Central memory CD4-positive, alpha-beta T cell (primary cell): ENCODE data around the gene UTP11.

Experiments
- DNase-seq: peaks from one replicate; pipeline ENCODE4 v3.0.0; 2022

Gene UTP11

DNA sequence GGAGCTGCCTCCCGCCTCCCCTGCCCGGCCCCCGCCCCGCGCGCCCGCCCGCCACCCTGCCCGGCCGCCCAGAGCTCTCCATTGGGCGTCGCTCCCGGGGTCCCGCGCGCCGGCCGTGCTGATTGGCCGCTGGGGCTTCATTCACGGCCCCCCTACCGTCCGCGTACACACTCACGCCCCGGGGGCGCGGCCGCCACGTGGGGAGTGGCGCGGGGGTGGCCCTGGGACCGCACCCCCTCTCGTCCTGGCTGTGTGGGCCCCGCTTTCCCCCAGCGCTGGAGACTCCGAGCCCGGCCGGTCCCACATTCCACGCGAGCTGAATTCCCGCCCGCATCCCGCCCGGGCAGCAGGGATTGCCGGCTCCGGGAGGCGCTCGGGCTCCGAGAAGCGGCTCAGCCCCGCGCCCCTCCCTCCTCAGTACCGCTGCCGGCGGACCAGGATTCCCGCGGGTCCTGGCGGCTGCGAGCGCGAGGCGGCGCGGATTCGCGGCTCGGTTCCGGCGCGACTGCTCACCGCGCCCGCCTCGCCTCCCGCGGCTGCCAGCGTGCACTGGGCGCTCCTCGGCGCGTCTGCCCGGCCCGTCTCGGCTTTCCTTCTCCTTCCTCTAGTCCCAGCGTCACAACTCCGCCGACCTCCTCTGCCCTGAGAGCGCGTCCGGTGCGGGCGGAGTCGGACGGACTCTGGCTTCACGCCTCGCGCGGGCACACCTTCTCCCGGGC lies 34.5 kb downstream of the UTP11 start:
- peak; percentile 55 for DNase-seq

DNA sequence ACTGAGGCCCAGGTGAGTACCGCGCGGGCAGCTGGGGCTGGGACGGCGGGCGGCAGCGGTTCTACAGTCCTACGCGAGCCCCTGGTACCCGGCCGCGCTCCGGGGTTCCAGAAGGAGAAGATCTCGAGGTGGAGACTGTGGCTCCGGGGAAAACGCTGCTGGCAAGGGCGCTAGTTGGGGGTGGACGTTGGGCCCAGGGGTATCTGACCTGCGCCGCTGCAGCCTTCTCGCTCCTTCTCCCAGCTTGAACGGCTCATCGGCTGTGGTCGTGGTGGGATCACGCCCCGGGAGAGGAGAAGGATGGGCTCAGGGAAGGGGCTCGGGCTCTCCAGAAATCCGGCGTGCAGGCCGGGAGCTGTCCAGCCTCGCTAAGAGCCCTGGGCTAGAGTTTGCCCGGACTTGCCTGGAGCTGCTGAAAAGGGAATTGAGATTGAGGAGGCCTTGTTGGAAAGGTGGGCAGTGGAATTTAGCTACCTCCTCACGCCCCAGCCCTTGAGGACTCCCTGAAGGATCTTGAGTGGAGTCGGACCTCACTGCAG lies 35.1 kb downstream of the UTP11 start:
- DNase-seq = no peak

DNA sequence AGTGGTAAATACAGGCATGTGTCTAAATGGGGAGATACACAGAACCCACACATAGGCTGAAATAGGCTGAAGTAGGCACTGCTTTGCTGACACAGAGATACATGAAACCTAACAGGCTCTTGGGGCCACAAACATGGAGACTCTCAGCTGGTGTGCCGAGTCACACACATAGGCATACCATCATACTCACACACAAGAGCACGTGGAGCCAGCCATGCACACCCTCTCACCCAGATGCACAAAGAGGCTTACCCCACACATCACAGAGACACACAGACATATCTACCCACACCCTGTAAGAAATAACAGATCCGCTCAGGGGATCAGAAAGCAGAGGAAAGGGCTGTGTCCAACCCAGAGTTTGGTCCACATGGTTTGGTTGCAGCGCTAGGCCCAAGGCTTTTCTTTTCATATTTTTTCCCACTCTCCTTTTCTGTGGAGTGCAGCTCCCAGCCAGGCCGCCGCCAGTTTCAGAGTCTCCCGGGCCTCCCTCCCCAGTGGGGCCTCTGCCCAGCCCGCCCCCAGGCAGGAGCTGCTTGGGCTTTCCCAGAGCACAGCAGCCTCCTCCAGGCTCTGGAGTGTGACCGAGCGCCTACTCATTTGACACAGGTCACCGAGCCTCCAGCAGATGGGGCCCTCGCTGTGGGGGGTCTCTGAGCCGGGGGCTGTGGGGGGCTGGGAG lies 38.0 kb downstream of the UTP11 start:
- no peak for DNase-seq

DNA sequence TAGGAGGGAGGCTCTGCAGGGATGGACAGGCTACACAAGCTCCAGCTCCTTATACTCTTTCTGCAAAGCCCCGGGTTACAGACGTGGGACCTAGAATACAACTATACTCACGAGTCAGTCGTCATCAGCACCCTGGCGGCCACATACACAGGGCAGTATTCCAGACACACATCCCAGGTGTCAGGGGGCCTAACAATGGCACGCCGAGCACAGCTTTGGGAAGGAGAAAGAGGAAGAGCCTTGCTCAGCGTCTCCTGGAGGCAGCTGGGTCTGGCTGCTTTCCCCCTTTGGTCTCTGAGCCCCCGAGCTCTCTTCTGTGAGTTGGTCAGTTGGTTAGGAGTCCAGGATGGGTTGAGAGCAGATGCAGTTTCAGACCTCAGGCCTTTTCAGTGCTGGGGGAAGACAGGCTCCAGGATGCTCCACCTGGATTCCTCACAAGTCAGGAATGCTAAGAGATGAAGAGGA lies 38.6 kb downstream of the UTP11 start:
- DNase-seq = no peak

DNA sequence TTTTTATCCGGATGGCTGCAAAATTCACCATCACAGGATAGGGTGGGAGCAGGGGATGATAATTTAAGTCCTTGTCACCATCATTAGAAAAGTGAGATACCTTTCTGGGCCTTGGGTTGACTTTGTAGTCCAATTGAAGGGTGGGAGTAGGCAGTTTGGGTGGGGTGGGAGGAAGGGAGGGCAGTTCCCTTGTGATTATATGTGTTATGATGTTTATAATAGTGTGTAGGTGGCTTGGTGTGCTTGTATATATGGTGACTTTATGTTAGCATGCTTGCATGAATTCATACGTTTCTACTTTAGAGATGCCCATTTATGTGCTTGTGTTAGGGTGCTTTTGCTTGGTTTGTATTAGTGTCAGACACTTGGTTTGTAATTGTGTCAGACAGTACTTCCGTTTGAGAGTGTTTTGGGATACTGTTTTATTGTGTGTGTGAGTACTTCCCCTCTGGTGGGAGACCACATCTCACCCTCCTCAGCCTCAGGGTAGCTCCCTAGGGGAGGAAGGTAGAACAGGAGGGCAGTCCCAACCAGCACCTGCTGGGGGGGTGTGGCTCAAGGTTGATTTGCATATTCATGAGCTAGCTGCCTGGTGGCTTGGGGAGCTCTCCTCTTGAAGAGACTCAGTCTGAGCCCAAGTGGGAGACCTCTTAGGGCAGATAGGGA lies 40.3 kb downstream of the UTP11 start:
- DNase-seq = no peak

DNA sequence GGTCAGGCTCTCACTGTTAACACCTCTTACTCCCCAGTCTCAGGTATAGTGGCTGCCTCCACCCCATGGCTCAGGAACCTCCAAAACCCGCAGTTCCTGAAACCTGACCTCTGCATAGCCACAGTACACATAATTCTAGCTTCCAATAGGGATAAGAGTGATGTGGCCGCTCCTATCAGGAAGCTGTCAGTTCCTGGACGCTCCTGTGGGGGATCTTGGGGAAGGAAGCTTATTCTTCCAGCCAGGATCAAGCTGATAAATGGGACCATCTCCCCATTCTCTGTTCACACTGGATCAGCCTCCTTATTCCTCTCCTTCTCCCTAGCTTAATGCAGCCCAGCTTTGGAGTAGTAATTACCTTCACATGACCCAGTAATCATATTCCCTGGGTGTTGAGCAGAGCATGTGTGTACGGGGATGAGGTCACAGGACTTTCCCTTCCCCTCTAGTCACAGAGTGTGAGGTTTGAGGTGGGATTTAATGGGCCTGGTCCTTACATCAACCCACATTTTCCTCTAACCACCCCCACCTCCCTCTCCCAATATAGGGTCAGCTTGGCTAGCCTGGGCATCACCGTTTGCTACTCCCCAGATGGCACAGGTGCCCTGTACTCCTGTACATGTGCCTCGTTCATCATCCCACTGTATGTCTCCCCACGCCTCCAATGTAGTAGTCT lies 41.0 kb downstream of the UTP11 start:
- no peak for DNase-seq

DNA sequence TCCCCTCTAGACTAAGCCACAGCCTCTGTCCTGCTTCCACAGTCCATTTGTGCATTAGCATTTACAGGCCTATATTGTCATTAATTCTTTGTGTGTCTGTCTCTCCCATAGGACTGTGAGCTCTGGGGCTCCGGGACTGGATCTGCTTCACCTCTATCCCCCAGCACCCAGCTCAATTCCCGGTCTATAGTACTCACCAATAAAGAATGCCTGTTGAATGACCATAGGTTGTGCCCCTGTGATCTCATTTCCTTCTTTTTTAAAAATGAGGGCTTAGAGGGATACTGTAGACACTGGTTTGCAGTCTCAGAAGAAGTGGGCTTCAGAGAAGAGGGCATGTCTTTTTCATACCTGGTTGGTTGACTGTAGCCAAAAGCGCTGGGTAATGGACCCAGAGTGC lies 42.9 kb downstream of the UTP11 start:
- DNase-seq = no peak

DNA sequence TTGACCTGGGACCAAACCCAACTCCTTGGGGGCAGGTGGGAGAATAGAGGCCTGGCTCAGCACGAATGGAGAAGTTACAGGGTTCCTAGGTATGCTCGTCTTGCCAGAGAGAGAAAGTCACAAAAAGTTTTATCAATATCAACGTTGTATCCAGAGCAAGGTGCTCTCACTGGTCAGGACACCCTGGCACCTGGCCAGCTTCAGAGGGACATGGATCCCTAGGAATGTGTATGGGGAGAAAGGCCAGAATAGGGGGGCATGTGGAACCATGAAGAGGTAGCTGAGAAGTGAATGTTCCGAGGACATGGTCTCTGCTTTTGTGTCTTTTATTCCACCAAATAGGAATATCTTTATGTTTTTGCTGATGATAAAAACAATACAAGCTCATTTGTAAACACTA lies 43.4 kb downstream of the UTP11 start:
- no peak for DNase-seq

DNA sequence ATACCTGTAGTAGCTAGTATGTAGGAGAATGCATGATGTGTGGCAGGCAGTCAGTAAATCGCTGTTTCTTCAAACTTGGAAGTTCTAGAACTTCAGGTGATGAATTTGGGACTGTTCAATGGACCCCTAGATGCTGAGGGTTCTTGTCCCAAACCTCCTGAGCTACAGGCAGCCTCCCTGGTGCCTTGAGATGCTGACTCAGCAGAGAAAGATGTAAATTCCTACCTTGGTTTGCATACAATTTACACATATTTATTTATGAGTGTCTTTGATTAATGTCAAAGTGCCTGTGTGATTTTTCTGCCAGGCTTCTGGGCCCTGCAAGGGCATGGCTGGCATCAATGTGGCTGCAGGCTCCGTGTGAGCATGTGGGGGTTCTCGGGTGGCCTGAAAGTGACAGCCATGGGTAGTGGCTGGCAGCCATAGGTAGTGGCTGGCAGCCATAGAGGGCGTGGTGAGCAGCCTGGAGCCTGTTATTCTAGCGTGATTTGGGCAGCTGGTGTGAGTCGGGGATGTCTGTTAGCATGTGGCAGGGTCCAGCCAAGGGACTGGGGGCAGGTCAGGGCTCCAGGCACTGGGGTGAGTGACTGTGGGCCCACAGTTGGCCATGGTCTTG lies 47.2 kb downstream of the UTP11 start:
- DNase-seq = no peak

DNA sequence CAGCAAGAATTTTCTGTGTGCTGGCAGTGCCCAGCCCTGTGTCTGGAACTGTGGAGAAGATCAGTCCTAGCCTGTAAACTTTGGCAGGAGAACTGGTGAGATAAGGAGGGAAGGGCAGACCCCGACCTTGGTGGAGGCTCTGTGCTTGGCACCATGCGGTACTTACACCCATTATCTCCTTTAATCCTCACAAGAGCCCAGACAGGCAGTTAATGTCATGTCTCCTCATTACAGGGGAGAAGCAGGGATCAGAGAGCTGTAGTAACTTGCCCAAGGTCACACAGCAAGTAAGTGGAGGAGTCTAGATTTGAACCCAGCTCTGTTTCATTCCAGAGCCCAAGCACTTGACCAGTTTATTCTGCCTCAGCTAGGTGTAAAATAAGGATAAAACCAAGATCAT lies 48.0 kb downstream of the UTP11 start:
- DNase-seq = no peak

DNA sequence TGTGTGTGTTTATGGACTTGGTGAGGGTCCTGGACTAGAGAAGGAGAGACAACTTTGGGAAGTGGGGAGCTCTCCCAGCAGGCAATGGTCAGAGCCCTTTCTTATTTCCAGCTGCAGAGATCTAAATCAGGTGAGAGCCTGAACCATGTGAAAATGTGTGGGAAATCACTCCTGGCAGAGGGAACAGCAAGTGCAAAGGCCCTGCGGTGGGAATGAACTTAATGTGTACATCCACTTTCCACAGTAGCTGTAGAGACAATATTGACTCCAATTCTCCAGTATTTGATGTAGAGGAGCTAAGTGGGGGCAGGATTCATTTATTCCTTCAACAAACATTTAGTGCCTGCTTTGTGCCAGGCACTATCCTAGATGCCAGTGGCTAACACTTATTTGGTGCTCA lies 48.8 kb downstream of the UTP11 start:
- DNase-seq = no peak

DNA sequence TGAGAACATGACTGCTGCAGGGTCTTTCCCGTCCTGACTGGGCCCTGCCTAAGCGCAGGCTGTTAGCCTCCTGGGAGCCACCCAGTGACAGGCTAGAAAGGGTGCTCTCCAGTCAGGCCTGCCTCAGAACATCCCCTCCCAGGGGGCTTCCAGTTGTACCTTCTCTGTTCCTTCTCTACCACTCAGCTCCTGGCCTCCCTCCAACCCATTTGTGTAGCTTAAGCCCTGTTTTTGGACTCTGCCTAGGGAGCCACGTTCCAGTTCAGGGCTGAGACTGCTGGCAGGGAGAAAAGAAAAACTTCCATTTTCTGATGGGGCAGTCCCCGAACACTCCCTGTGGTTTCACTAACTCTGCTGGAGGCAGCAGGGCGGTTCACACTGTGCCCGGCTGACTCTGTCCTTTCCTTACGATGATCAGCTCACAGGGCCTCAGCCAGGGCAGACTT lies 49.4 kb downstream of the UTP11 start:
- DNase-seq = no peak

DNA sequence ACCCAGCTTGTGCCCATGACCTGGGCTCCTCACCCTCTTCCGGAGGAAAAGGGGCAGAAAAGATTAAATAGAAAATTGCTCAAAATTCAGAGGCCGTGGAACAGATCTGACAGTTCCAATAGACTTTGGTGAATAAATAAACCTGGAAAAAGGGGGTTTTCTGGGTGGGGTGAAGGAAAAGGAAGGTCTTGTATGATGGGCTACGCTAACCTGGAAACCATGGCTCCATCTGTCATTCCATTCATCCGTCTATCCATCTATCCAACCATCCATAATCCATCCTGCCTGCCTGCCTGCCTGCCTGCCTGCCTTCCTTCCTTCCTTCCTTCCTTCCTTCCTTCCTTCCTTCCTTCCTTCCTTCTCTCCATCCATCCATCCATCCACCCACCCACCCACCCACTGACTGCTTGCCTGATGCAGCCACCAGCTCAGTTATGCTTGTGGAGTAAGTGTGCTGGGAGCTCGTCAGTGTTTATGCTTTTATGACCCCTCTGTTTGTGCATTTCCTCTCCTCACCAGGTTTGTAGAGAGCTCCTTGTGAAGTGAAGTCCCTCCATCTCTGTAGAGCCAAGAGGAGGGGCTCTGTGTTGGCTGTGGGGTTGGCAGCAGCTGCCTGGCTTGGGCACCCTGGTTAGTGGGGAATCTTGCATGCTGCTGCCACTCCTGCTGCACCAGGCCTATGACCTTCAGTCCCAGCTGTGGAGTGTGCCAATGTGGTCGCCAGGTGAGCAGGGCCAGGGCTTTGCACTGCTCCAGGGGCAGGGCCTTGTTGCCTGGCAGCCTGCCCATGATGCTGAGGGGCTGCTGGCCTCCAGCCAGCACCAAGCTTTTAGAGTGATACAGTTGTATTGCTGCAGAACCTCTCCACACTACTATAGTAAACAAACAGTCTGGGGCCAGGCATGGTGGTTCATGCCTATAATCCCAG lies 50.1 kb downstream of the UTP11 start:
- DNase-seq = no peak

DNA sequence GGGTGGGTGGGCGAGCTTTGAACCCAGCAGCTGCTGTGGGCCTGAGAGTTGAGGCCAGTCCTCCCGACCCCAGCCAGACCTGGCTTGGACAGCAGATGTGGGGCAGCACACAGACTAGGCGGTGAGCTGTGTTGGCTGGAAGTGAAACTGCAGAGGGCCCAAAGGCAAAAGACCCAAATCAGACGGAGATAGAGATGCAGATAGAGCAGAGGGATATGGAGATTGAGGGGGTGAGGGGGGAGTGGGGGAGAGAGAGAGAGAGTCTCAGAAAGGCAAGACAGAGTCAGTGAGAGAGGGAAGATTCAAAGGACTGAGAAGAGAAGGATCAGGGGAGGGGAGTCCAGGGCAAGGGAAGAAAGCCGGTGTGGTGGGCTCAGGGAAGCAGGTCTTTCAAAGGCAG lies 51.1 kb downstream of the UTP11 start:
- DNase-seq = no peak

DNA sequence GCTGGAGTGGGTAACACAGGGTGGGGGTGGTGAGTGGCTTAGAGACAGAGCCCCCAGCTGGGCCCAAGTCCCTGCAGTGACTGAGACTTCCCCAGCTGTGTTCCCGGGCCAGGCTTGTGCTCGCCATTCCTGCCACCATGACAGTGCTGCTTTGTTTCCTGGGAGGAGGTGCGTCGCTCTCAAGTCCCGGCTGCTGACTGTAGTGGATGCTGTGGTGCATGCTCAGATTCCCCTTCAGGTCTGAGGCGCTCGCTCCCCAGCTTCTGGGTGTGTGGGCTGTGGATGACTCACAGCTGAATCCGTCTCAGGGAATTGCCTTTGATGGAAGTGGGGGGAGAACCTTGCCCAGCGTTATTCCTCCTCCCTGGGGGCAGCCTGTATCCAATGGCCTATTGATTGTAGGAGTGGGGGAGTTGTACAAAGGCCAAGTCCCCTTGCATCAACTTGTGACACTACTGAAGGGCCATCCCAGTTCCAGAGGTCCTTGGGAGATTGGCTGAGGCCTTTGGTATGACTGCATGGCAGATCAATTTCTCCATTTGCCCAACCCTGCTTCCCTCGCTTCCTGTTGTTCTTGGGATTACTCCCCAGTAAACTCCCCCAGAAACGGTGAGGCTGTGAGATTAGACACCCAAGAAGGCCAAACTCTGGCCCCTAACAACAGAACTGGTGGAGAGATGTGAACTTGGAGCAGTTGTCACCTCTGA lies 51.8 kb downstream of the UTP11 start:
- no peak for DNase-seq

DNA sequence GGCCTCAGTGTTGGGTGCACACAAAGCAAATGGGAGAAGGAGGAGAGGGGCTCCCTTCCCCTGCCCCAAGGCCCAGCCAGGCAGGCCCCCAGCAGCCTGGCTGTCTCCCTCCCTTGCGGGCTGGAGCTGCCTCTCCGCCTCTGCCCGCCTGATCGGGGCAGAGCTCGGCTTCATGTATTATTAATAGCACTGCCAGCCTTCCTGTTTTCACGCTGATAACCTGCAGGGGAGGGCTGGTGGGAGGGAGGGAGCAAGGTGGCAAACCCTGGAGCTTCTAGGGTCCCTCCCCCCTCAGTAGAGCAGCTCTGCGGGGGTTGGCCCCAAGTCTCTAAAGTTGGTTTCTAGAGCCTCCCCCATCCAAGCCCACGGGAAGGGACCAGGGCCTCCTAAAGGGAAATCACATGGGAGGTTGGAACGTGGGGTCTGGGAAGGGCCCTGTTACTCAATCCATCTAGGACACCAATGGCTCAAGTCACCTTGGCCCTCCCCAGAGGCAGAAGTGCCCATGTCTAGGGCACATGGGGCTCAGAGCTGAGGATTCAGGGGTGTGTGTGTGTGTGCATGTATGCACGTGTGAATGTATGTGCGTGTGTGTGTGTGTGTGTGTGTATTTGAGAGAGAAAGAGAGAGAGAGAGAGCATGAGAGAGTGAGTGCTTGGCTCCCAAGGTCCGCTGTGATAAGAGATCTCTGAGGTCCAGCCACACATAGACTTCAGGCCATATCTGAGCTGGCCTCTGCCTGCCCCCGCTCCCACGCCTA lies 55.9 kb downstream of the UTP11 start:
- no peak for DNase-seq

DNA sequence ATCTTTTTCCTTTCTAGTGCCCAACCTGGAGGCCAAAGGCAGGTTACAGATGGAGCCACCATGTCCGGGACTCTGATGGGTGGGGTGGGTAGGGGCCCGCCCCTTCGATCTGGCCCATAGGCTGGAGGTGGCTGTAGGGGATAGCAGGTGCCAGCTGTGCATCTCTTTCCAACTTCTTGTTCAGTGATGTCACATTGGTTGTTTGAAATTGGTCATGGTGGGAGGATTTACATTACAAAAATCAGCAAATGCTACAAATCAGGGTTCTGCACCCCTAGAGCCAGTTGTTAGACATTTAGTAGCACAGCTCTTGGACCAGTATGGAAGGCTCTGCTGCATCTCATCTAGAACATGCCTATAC lies 56.4 kb downstream of the UTP11 start:
- no peak for DNase-seq

DNA sequence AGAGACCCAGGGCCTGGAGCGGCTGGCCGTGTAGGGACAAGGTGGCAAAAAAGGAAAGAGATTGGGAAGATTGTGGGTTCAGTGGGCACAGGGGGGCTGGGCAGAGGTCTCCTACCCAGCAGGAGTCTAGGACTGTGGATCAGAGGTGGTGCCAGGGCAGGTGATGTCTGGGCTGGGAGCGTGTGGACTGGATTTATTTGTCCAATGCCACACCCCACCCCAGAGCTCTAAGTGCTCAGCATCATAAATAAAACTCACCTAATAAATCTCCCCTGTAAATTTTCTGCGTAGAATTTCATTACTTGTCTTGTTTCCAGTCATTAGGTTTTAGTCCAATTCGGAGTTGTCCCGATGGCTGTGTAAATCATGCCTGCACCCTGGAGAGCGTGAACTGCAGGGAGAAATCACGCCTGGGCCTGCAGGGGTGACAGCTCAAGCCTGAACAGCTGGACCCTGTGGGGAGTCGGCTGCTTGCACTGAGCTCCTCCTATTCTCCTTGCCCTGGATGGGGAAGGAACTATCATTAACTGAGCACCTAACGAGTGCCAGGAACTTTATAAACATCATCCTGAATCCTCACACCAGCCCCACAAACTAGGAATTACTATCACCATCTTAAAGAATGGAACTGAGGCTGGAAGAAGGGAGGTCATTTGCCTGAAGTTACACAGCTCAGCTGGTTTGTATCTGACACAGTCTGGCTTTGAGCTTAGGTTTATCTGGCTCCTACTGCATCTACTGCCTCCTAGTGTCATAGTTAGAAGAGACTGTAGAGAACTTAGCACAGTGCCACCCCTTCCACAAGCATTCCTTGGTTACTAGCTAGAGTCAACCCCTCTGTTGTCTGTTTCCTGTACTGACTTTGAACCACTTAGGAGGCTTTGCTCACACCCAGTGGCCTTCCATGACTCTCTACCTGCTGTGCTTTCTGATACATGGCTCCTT lies 59.0 kb downstream of the UTP11 start:
- DNase-seq = no peak

DNA sequence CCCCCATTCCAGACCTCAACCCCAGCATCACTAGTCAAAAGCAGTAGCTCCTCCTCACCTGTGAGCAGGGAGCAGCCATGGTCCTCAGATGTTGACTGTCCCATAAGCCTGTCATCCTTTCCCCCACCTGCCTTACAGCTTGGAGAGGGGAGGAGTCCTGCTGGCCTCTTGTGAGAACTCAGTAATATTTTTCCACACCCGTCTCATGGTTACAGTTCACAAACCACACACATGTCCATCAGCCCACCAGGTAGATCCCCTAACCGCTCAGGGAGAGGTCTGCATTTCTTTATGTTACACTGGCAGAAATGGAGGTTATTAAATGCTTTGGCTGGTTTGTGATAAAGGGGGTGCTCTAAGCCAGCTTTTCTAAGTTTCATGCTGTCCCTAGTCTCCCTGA lies 60.3 kb downstream of the UTP11 start:
- no peak for DNase-seq
